Peyer's patch (tissue), 4 donors: ENCODE results near the gene TSPAN14.

Source experiments
- CTCF ChIP-seq, 6 experiments: fragments of 450-650 bp in 4 of 6; fragments of 200-600 bp in 2 of 6; sonication (generic) in 1 of 6; IDR thresholded peaks; one replicate each; pipeline ENCODE4 v1.5.1; 2017 to 2019; ENCODE audit warnings: antibody characterized with exemption in 6 of 6, mild to moderate bottlenecking in 3 of 6, moderate library complexity in 1 of 6
- POLR2A ChIP-seq, 2 donors: fragments of 450-650 bp; IDR thresholded peaks; one replicate each; pipeline ENCODE4 v1.5.1; 2017; ENCODE audit warnings: antibody characterized with exemption in 2 of 2, mild to moderate bottlenecking in 2 of 2, moderate library complexity in 2 of 2

DNA sequence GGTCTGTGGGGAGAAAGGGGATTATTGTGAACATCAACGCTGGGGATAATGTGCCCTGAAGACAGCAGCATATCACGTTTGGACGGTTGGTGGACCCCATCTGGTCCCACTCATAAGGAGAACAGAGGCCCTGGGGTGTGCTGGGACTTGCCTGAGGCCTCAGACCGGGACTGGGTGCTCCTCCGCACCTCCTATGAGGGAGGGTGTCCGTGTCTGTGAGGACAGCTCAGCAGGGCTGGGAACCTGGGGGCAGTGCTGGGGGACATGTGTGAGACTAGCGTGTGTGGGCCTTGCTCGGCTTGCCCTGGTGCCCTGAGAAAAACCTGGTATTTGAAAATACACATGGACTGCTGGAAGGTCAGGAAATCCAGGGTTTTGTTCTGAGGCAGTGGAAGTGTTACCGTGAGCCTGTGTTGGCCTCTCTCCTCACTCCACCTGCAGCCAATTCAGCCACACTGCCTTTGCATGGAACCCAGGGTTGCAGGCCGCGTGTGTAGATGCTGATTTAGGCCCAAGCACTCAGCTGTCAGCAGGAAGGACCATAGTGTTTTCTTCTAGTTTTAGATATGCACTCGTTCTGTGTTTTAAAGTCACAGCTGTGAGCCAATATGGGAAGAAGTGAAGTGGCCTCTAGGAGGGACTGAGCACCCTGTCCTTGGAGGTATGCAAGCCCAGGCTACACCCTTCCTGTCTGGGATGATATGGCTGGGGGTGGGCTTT is 70.2 kb downstream of the TSPAN14 start:
- TF ChIP-seq CTCF (IDR thresholded peaks at IDR 0.05), result no peak
- no peak for TF ChIP-seq POLR2A (IDR thresholded peaks at IDR 0.05)
